SU-DHL-6 (cell line): ENCODE results near the gene COPS3.
"Not testable (repeated sequence)": the region's sequence is repeated elsewhere in the genome, so short reads cannot be mapped to it uniquely, and the experiment has no call there.

Experiments
- H2AFZ ChIP-seq: fragments of 200-600 bp; sonication (generic); 2 replicates; pipeline ENCODE4 v1.6.1; 2014; ENCODE audit warnings: low read depth, mild to moderate bottlenecking, moderate library complexity, mixed read lengths, antibody characterized with exemption, low read length; ENCODE audit not compliant: severe bottlenecking
- H3F3A ChIP-seq: fragments of 200-600 bp; shearing (Covaris generic); 2 replicates; pipeline ENCODE4 v1.6.0; 2016; ENCODE audit warnings: antibody characterized with exemption, mild to moderate bottlenecking; ENCODE audit not compliant: insufficient read depth
- H3K27ac ChIP-seq: fragments of 200-600 bp; sonication (generic); 2 replicates; pipeline ENCODE4 v1.5.1; 2016; ENCODE audit warnings: low read depth, mild to moderate bottlenecking, low read length, moderate library complexity, mixed read lengths
- H3K27me3 ChIP-seq: fragments of 200-600 bp; sonication (generic), shearing (Covaris generic); 2 replicates; pipeline ENCODE4 v1.6.0; 2014; ENCODE audit warnings: mild to moderate bottlenecking, low read length
- H3K36me3 ChIP-seq: fragments of 200-600 bp; sonication (generic); 2 replicates; pipeline ENCODE4 v1.6.1; 2014; ENCODE audit warnings: mild to moderate bottlenecking, low read length, mixed read lengths
- H3K4me2 ChIP-seq: fragments of 300-600, 200-600 bp; shearing (Covaris generic), sonication (generic); 2 replicates; pipeline ENCODE4 v1.6.0; 2014; ENCODE audit warnings: low read length, low read depth, mild to moderate bottlenecking; ENCODE audit not compliant: poor library complexity, severe bottlenecking
- H3K4me3 ChIP-seq: fragments of 200-600 bp; sonication (generic); 2 replicates; pipeline ENCODE4 v1.5.1; 2014; ENCODE audit warnings: antibody characterized with exemption, low read length, mild to moderate bottlenecking, mixed read lengths; ENCODE audit not compliant: insufficient read depth, poor library complexity, severe bottlenecking
- H3K79me2 ChIP-seq: fragments of 200-600 bp; sonication (generic); 2 replicates; pipeline ENCODE4 v1.6.1; 2014; ENCODE audit warnings: mild to moderate bottlenecking, low read length, moderate library complexity; ENCODE audit not compliant: insufficient read depth
- H3K9ac ChIP-seq: fragments of 200-600 bp; sonication (generic); 2 replicates; pipeline ENCODE4 v1.7.0; 2014; ENCODE audit warnings: mild to moderate bottlenecking, low read length
- H3K9me2 ChIP-seq: fragments of 200-600 bp; sonication (generic); replicated peaks from 2 replicates; pipeline ENCODE4 v1.6.1; 2014; ENCODE audit warnings: low read length; ENCODE audit not compliant: insufficient read depth
- H3K9me3 ChIP-seq: fragments of 200-600 bp; sonication (generic); 2 replicates; pipeline ENCODE4 v1.6.1; 2014; ENCODE audit warnings: low read length, mixed read lengths; ENCODE audit not compliant: insufficient read depth
- H4K20me1 ChIP-seq: fragments of 200-600 bp; sonication (generic); 2 replicates; pipeline ENCODE4 v1.6.1; 2014; ENCODE audit warnings: low read depth, mild to moderate bottlenecking, antibody characterized with exemption, low read length, moderate library complexity, mixed read lengths
- CTCF ChIP-seq: fragments of 200-600 bp; sonication (generic); IDR thresholded peaks from one replicate; pipeline ENCODE4 v1.5.1; 2017; ENCODE audit warnings: antibody characterized with exemption, mild to moderate bottlenecking, low read length, moderate library complexity; ENCODE audit not compliant: insufficient read depth, poor library complexity, severe bottlenecking
- EZH2phosphoT487 ChIP-seq: fragments of 200-600 bp; sonication (generic), shearing (Covaris generic); conservative IDR thresholded peaks from 2 replicates; pipeline ENCODE4 v1.6.1; 2018; ENCODE audit warnings: mild to moderate bottlenecking, antibody characterized with exemption, low read length, moderate library complexity, mixed read lengths

COPS3 gene

GRCh38 chr17:17304521-17304985 is 23.5 kb upstream of the COPS3 start:
- Histone ChIP-seq H3K36me3 (no peaks in the 10 kb centered on the region), H3K9ac (peak overlapping the region; percentile 89), H3K9me2 (no peaks in the 10 kb centered on the region), H3F3A (peaks cover 35% of the 10 kb centered on the region), H3K4me3 (peak overlapping the region; percentile 92), H3K4me2 (peak overlapping the region; percentile 93), H3K27ac (peak overlapping the region; percentile 84), H3K79me2 (peaks cover 6% of the 10 kb centered on the region; the same call in 1 of the 2 replicates), H3K9me3 (no peaks in the 10 kb centered on the region), H4K20me1 (no peaks in the 10 kb centered on the region), H3K27me3 (no peaks in the 10 kb centered on the region), H2AFZ (peak overlapping the region; percentile 5)
- no peak for TF ChIP-seq EZH2phosphoT487
- TF ChIP-seq CTCF: no peak

GRCh38 chr17:17303847-17304490 is 22.9 kb upstream of the COPS3 start:
- H2AFZ ChIP-seq: peak overlapping the region; percentile 5
- H3K27ac ChIP-seq: peak overlapping the region; percentile 84
- H3K9ac ChIP-seq: peak overlapping the region; percentile 89
- no peaks in the 10 kb centered on the region for H3K27me3 ChIP-seq
- TF ChIP-seq EZH2phosphoT487: no peak
- TF ChIP-seq CTCF: no peak
- peak overlapping the region; percentile 92 for H3K4me3 ChIP-seq
- H3K79me2 ChIP-seq: peaks cover 6% of the 10 kb centered on the region; the same call in 1 of the 2 replicates
- H3K36me3 ChIP-seq: no peaks in the 10 kb centered on the region
- H4K20me1 ChIP-seq: no peaks in the 10 kb centered on the region
- H3K9me3 ChIP-seq: no peaks in the 10 kb centered on the region
- peak overlapping the region; percentile 93 for H3K4me2 ChIP-seq
- peaks cover 32% of the 10 kb centered on the region for H3F3A ChIP-seq
- no peaks in the 10 kb centered on the region for H3K9me2 ChIP-seq

GRCh38 chr17:17303010-17303846 is 22.2 kb upstream of the COPS3 start, which contains the start of gene NT5M:
NT5M (plus strand) TSS chr17:17303373; CDS start chr17:17303551, 178 bp downstream.
- Histone ChIP-seq H3K36me3 (no peaks in the 10 kb centered on the region), H2AFZ (peak within 1 kb of the TSS; percentile 91), H3K27me3 (no peaks in the 10 kb centered on the region), H3K4me2 (peak within 1 kb of the TSS; percentile 93), H4K20me1 (no peaks in the 10 kb centered on the region), H3F3A (peaks cover 32% of the 10 kb centered on the region), H3K9me3 (no peaks in the 10 kb centered on the region), H3K79me2 (peaks cover 6% of the 10 kb centered on the region; the same call in 1 of the 2 replicates), H3K4me3 (peak within 1 kb of the TSS; percentile 92), H3K9ac (peak within 1 kb of the TSS; percentile 89), H3K27ac (peak within 1 kb of the TSS; percentile 84), H3K9me2 (no peaks in the 10 kb centered on the region)
- TF ChIP-seq EZH2phosphoT487: no peak
- TF ChIP-seq CTCF: no peak

- H2AFZ ChIP-seq, H3K4me3 ChIP-seq, H3K79me2 ChIP-seq, H3K27me3 ChIP-seq, H4K20me1 ChIP-seq, H3K9me3 ChIP-seq, H3K27ac ChIP-seq, H3K36me3 ChIP-seq, H3K4me2 ChIP-seq, H3K9ac ChIP-seq, H3K9me2 ChIP-seq: not testable (repeated sequence)
- H3F3A ChIP-seq: peaks cover 32% of the 10 kb centered on the region
Measured at GRCh38 chr17:17301659-17302058, 20.6 kb upstream of the COPS3 start.
